Measurements from ENCODE around the gene CAMK2D. TPM values are rescaled to one million over a fixed set of nuclear protein-coding genes. Genes with fewer than 3 reads are reported as not detected.

The CAMK2D gene
- polyA plus RNA-seq, 6 donors from 2014 or later, result 75.5 to 84.9 (median 81.8) TPM

- no peak for ATAC-seq (ENCODE audit: low read depth in 2 of 2)
- Mint-ChIP-seq H3K27ac (peak overlapping the region in 2 of 6 donors; percentile 3 to 73), H3K36me3 (no peaks in the 10 kb centered on the region), H3K4me1 (peaks cover 0 to 2% (median 0%) of the 10 kb centered on the region in 3 donors), H3K4me3 (no peak overlapping the region), H3K27me3 (peaks cover 5 to 29% (median 21%) of the 10 kb centered on the region in 3 donors), H3K9me3 (peaks cover 0 to 11% (median 4%) of the 10 kb centered on the region in 7 donors)
- no peak for DNase-seq
These were observed 327.8 kb downstream of the CAMK2D start for GRCh38 chr4:113433536-113434246.

- Mint-ChIP-seq H3K4me1 (peaks cover 0 to 2% (median 0%) of the 10 kb centered on the region in 3 donors), H3K36me3 (no peaks in the 10 kb centered on the region), H3K27ac (no peak overlapping the region), H3K4me3 (no peak overlapping the region), H3K9me3 (peaks cover 0 to 11% (median 4%) of the 10 kb centered on the region in 7 donors), H3K27me3 (peaks cover 5 to 29% (median 21%) of the 10 kb centered on the region in 3 donors)
- ATAC-seq (ENCODE audit: low read depth in 2 of 2), result no peak
- no peak for DNase-seq
These were observed 328.4 kb downstream of the CAMK2D start for GRCh38 chr4:113433116-113433515.

GRCh38 chr4:113423631-113424030 lies 337.9 kb downstream of the CAMK2D start:
- H3K4me3 Mint-ChIP-seq, result no peak overlapping the region
- no peak for ATAC-seq (ENCODE audit: low read depth in 2 of 2)
- H3K4me1 Mint-ChIP-seq, result no peaks in the 10 kb centered on the region
- H3K27ac Mint-ChIP-seq, result no peak overlapping the region
- peaks cover under 1 to 52% (median 34%) of the 10 kb centered on the region in 7 donors for H3K9me3 Mint-ChIP-seq
- peaks cover 0 to 3% (median 2%) of the 10 kb centered on the region in 3 donors for H3K27me3 Mint-ChIP-seq
- DNase-seq, result no peak
- peaks cover 9 to 11% of the 10 kb centered on the region in 2 donors for H3K36me3 Mint-ChIP-seq

GRCh38 chr4:113420938-113421337 lies 340.6 kb downstream of the CAMK2D start:
- ATAC-seq (ENCODE audit: low read depth in 2 of 2) (no peak), DNase-seq (no peak)
- Mint-ChIP-seq H3K36me3 (peaks cover 15 to 16% of the 10 kb centered on the region in 2 donors), H3K27ac (no peak overlapping the region), H3K4me1 (no peaks in the 10 kb centered on the region), H3K27me3 (peaks cover 0 to 25% (median 18%) of the 10 kb centered on the region in 3 donors), H3K4me3 (no peak overlapping the region), H3K9me3 (peaks cover 5 to 61% (median 32%) of the 10 kb centered on the region in 7 donors)

GRCh38 chr4:113419631-113420030 lies 341.9 kb downstream of the CAMK2D start:
- Mint-ChIP-seq H3K27ac (no peak overlapping the region), H3K4me3 (no peak overlapping the region), H3K27me3 (peaks cover 0 to 34% (median 18%) of the 10 kb centered on the region in 3 donors), H3K4me1 (no peaks in the 10 kb centered on the region), H3K36me3 (peaks cover 15 to 16% of the 10 kb centered on the region in 2 donors), H3K9me3 (peaks cover 5 to 68% (median 30%) of the 10 kb centered on the region in 7 donors)
- DNase-seq (no peak), ATAC-seq (ENCODE audit: low read depth in 2 of 2) (no peak)

GRCh38 chr4:113411496-113411938 lies 350.0 kb downstream of the CAMK2D start:
- no peak for ATAC-seq (ENCODE audit: low read depth in 2 of 2)
- H3K9me3 Mint-ChIP-seq, result peaks cover 0 to 13% (median 5%) of the 10 kb centered on the region in 7 donors
- DNase-seq, result no peak
- H3K4me3 Mint-ChIP-seq, result no peak overlapping the region
- no peaks in the 10 kb centered on the region for H3K4me1 Mint-ChIP-seq
- H3K27me3 Mint-ChIP-seq, result peaks cover 4 to 32% (median 17%) of the 10 kb centered on the region in 3 donors
- H3K36me3 Mint-ChIP-seq, result no peaks in the 10 kb centered on the region
- H3K27ac Mint-ChIP-seq, result no peak overlapping the region

- Mint-ChIP-seq H3K4me1 (no peaks in the 10 kb centered on the region), H3K9me3 (peaks cover 0 to 5% (median 0%) of the 10 kb centered on the region in 7 donors), H3K27ac (no peak overlapping the region), H3K27me3 (peaks cover 4 to 26% (median 17%) of the 10 kb centered on the region in 3 donors), H3K4me3 (no peak overlapping the region), H3K36me3 (no peaks in the 10 kb centered on the region)
- DNase-seq (no peak), ATAC-seq (ENCODE audit: low read depth in 2 of 2) (no peak)
These were observed 350.9 kb downstream of the CAMK2D start for GRCh38 chr4:113410686-113411085.

- no peak overlapping the region for H3K27ac Mint-ChIP-seq
- H3K36me3 Mint-ChIP-seq, result no peaks in the 10 kb centered on the region
- no peak overlapping the region for H3K4me3 Mint-ChIP-seq
- no peaks in the 10 kb centered on the region for H3K9me3 Mint-ChIP-seq
- H3K4me1 Mint-ChIP-seq, result no peaks in the 10 kb centered on the region
- peaks cover 4 to 18% (median 17%) of the 10 kb centered on the region in 3 donors for H3K27me3 Mint-ChIP-seq
- ATAC-seq (ENCODE audit: low read depth in 2 of 2) (no peak), DNase-seq (no peak)
These were observed 352.4 kb downstream of the CAMK2D start for GRCh38 chr4:113409181-113409580.

GRCh38 chr4:113407409-113407808 lies 354.1 kb downstream of the CAMK2D start:
- Mint-ChIP-seq H3K36me3 (no peaks in the 10 kb centered on the region), H3K4me1 (no peaks in the 10 kb centered on the region), H3K27me3 (peaks cover 4 to 22% (median 17%) of the 10 kb centered on the region in 3 donors), H3K9me3 (no peaks in the 10 kb centered on the region), H3K27ac (peak overlapping the region in 1 of 6 donors; percentile 21), H3K4me3 (no peak overlapping the region)
- ATAC-seq (ENCODE audit: low read depth in 2 of 2) (no peak), DNase-seq (no peak)

GRCh38 chr4:113406723-113407016 lies 354.9 kb downstream of the CAMK2D start:
- ATAC-seq (ENCODE audit: low read depth in 2 of 2), result no peak
- H3K4me1 Mint-ChIP-seq, result no peaks in the 10 kb centered on the region
- no peak overlapping the region for H3K4me3 Mint-ChIP-seq
- peaks cover 4 to 23% (median 13%) of the 10 kb centered on the region in 3 donors for H3K27me3 Mint-ChIP-seq
- H3K36me3 Mint-ChIP-seq, result no peaks in the 10 kb centered on the region
- no peak for DNase-seq
- H3K9me3 Mint-ChIP-seq, result no peaks in the 10 kb centered on the region
- no peak overlapping the region for H3K27ac Mint-ChIP-seq

- peaks cover 4 to 21% (median 8%) of the 10 kb centered on the region in 3 donors for H3K27me3 Mint-ChIP-seq
- H3K9me3 Mint-ChIP-seq, result no peaks in the 10 kb centered on the region
- ATAC-seq (ENCODE audit: low read depth in 2 of 2) (no peak), DNase-seq (no peak)
- H3K4me1 Mint-ChIP-seq, result no peaks in the 10 kb centered on the region
- no peaks in the 10 kb centered on the region for H3K36me3 Mint-ChIP-seq
- no peak overlapping the region for H3K4me3 Mint-ChIP-seq
- H3K27ac Mint-ChIP-seq, result no peak overlapping the region
These were observed 355.4 kb downstream of the CAMK2D start for GRCh38 chr4:113405874-113406722.

- no peaks in the 10 kb centered on the region for H3K4me1 Mint-ChIP-seq
- no peaks in the 10 kb centered on the region for H3K36me3 Mint-ChIP-seq
- DNase-seq, result no peak
- no peak for ATAC-seq (ENCODE audit: low read depth in 2 of 2)
- no peaks in the 10 kb centered on the region for H3K9me3 Mint-ChIP-seq
- H3K27ac Mint-ChIP-seq, result no peak overlapping the region
- peaks cover 0 to 18% (median 5%) of the 10 kb centered on the region in 3 donors for H3K27me3 Mint-ChIP-seq
- no peak overlapping the region for H3K4me3 Mint-ChIP-seq
These were observed 356.7 kb downstream of the CAMK2D start for GRCh38 chr4:113404841-113405240.

- H3K4me1 Mint-ChIP-seq, result no peaks in the 10 kb centered on the region
- H3K9me3 Mint-ChIP-seq, result no peaks in the 10 kb centered on the region
- H3K27ac Mint-ChIP-seq, result peak overlapping the region in 1 of 6 donors; percentile 26
- no peak overlapping the region for H3K4me3 Mint-ChIP-seq
- no peak for DNase-seq
- ATAC-seq (ENCODE audit: low read depth in 2 of 2), result no peak
- peaks cover 0 to 14% (median 0%) of the 10 kb centered on the region in 3 donors for H3K27me3 Mint-ChIP-seq
- no peaks in the 10 kb centered on the region for H3K36me3 Mint-ChIP-seq
These were observed 357.4 kb downstream of the CAMK2D start for GRCh38 chr4:113404167-113404571.
